HG03060 (cell line): Measurements from ENCODE around the gene ARHGAP1.

Experiments used
- ATAC-seq: cut with Tn5 transposase; IDR thresholded peaks from one replicate; pipeline ENCODE4 v1.9.1; 2021; ENCODE audit warnings: low read depth, moderate number of reproducible peaks; ENCODE audit not compliant: unreplicated experiment

Gene ARHGAP1

DNA sequence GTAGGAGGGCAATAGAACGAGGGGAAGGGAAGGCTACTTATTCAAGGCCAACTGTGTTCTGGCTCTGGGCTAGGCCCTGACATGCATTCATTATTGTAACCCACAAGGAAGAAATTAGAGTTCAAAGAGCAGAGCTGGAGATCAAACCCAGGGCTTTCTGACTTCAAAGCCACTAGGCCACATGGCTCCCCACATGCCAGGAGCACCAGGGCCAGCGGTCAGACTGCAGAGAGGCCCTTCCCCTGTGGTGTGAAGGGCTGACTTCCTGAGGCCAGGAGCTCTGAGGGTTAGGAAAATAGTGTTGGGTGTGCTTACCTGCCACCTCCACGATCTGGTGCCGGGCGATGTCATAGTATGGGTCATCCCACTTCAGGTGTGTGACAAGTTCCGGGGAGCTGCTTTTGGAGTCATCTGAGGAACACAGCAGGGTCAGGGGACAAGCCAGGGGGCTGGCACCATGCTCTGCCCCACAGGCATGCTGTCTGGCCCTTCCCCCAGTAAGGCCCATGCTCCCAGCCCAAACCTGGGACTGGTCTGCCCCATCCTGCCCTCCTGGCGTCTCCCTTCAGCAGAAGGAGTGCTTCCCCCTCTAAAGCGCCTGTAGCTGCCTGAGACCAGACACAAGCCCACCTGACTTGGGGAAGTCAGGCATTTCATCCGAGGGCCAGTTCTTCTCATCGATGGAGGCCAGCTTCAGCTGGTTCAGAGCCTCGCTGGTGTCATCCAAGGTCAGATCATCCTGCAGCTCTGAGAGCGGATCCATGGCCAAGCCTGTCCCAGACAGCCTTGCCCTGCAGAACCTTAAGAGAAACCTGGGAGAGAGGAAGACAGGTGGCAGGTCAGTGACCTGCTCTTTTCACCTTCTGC is 4.8 kb downstream of the ARHGAP1 start:
- no peak for ATAC-seq

DNA sequence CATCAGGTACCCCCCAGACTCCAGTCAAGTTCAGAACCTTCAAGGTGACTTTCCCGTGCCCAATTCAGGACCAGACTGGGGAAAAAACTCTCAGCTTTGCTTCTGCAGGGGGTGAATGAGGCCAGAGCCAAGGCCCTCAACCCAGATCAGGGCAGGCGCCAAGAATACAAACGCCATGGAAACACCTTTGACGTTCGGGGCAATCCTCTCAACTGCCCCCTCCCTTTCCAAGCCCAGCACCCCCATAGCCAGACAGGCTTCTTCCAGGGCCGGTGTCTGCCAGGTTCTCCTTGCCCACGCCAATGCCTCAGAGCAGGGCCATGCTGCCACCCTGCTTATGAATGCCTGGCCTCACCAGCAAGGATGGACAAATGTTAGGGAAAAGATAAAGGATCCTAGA is 5.8 kb downstream of the ARHGAP1 start:
- ATAC-seq = no peak

DNA sequence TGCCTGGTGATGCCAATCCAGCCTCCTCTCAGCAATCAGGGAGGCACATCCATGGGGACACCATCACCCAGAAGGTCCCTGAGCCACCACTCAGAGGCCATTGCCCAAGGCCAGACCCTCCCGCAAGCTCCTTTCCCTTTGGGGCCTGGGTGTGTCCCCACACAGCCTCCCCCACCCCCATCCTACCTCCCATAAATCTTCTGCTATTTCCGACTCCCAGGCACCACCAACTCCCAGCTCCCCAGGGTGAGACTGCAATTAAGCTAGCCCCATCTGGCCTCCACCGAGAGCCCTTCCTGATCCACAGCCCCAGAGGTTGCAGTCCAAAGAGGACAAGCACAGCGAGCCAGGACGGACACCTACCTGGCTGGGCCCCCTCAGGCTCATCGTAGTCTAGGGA is 6.3 kb downstream of the ARHGAP1 start:
- ATAC-seq = no peak

DNA sequence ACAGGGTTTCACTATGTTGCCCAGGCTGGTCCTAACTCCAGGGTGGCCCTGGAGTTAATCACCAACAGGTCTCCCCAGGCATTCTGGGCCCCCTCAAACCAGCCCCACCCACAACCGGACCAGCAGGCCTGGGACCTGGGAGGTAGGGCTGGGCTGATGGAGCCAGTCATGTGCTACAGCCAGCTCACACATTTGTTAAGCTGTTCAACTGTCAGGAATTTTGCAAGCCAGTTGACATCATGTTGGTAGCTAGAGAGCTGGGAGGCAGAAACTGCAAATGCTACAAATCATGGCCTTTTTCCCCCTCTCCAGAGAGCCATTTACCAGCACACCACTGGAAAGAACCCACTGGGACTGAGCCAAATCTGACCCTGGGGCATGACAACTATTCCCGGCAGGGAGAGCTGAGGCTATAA is 6.8 kb downstream of the ARHGAP1 start:
- no peak for ATAC-seq

DNA sequence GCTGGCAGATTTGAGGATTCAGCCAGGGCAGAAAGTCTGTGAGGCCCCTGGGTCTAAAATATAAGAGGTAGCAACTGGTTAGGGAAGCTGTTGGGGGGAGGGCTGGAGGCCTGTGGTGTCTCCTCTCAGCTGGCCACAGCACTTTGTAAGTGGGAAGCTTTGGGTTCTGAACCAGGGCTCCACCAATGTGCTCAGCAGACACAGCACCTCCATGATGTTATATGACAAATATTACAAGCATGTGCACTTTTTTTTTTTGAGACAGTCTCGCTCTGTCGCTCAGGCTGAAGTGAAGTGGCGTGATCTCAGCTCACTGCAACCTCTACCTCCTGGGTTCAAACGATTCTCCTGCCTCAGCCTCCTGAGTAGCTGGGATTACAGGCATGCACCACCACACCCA is 8.0 kb downstream of the ARHGAP1 start:
- no peak for ATAC-seq

DNA sequence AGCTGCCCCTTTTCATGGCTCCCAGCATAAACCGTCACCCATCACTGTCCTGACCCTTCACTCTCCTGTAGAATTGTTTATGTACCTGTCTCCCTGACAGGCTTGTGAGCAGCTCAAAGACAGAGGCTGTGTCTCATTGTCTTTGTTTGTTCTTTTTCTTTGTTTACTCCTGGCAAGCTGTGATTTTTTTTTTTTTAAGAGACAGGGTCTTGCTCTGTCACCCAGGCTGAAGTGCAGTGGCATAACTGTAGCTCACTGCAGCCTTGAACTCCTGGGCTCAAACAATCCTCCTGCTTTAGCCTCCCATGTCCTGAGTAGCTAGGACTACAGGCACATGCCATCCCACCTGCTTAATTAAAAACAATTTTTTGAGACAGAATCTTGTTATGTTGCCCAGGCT is 9.7 kb downstream of the ARHGAP1 start:
- ATAC-seq = no peak

DNA sequence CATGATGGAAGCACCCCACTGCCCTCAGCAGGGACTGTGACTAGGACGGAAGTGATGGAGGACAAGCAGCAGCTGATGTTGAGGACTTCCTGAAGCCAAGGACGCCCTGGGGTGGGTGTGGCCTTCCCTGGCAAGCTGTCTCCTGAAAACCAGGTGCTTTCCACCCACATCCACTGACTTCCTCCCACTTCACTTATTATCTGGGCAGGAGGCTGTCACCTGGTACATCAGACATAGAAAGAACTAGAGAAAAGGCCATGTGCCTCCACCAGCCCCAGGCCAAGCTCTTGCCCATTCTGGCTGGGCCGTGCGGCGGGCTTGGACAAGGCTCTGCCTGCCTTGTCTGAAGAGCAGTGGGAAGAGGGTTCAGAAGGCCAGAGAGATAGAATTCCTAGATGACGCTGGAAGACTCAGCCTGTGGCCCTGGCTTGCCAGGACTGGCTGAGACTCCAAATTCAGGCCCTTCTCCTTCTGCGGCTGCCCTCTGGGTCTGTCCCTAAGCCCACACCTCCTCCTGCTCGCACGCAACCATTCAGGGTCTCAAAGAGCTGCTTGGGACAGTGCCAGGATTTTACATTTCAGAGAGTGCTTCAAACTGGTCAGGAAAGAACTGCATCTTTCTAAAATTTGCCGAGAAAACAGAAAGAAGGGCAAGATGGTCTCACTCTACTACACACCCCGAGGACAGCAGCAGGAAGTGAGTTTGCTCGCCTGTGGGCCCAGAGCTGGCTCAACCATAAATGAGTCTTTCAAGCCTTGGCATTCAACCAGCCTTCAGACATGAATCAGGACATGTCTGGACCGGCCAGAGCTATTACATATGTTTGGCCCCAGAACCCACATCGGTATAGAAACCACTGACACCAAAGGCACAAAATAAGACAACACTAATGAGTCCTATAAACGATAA is 13.3 kb downstream of the ARHGAP1 start:
- ATAC-seq = no peak

DNA sequence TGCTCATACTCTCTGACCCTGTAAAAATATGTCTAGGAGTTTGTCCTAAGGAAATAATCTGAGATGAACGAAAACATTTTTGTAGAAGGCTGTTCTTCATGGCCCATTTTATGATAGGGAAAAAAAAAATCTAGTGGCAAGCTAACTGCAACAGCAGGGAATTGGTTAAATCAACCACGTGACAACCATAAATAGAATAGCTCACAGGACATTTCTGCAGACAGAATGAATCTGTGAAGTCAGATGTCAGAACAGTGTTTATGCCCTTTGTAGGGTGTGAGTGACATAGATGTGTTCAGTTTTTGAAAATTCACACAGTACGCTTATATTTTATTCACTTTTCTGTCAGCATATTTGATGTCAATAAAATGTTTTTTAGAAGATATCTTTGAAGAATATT is 16.1 kb downstream of the ARHGAP1 start:
- no peak for ATAC-seq

DNA sequence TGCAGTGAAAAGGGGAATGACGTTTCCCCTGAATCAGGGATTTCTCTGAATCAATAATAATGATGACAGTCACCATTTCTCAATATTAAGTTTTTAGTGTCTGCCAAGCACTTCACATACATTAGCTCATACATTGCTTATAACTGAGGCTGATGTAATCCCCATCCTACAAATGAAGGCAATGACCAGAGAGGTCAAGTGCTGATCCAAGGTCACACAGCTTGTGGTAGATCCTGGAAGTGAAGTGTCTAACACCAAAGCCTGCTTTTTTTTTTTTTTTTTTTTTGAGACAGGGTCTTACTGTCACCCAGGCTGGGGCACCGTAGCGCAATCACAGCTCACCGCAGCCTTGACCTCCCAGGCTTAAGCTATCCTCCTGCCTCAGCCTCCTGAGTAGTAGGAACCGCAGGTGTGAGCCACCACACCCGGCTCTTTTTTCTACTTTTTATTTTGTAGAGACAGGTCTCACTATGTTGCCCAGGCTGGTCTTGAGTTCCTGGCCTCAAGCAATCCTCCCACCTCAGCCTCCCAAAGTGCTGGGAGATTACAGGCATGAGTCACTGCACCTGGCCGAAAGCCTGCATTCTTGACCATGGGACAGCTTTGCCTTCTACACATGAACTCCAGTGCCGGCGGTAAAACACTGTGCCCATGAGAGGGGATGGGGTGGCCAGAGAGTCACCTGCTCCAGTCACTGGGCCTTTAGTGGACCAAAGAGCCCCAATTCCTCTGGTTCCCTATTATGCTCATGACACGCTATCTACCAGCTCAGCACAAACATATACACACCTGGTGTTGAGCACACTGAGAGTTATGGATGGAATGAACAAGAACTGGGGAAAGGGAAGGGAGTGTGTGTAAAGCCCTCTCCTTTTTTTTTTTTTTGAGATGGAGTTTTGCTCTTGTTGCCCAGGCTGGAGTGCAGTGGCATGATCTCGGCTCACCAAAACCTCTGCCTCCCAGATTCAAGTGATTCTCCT is 17.4 kb downstream of the ARHGAP1 start:
- no peak for ATAC-seq

DNA sequence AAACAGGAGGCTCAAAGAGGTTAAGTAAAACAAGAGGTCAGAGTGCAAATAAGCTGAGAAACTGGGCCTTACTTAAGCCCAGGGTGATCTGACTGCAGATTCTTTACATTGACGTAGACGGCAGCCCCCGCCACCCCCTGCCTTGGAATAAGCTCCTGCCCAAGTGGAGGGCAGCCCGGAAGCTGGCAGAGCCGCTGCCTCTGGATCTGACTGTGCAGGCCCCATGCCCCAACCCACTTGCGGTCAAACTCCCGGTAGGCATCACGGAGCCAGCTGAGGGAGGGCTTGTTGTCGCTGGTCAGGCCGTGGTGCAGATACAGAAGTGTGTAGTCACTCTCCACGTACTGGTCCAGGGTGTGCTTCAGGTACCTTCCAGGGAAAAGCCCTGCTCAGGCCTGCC is 18.6 kb downstream of the ARHGAP1 start:
- no peak for ATAC-seq

DNA sequence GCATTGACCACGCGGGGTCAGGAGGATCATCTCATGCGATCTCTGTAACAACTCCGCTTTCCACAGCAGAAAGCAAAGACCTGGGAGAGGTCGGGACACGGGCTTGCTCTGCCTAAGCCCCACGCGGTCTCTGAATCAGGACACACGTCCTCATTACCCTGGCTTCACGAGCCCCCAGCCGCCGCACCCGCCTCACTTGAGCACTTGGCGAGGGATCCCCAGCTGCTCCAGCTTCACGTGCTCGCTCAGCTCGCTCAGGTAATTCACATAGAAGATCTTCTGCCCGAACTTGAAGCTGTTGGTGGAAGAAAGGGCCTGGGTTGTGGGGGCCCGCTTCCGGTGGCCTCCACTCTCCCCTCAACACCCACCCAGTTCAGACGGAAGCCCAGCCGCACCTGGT is 19.6 kb downstream of the ARHGAP1 start:
- no peak for ATAC-seq

DNA sequence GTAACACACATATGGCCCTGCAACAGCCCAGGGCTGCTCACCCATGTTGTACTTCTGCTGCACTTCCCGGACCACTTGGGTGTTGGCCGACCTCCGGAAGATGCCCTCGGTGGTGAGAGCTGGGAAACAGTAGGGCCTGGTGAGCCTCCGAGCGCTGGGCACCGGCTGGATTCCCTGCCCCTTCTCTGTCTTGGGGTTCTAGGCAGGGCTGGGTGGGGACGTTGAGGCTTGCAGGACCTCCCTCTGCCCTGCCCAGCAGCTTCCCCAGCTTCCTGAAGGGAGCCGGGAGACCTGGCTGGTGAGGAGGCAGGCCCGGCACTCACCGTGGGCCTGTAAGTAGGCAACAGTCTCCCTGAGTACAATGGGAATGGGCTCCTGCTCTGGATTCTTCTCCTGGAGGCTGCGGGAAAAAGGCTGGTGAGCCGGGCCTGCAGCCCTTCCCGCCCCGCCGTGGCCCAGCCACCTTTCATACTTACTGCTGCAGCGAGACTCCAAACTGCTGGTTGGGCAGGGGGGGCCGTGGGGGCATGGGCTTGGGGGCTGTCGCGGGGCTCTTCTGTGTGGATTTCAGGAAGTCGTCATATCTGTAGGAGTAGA is 20.2 kb downstream of the ARHGAP1 start:
- no peak for ATAC-seq

DNA sequence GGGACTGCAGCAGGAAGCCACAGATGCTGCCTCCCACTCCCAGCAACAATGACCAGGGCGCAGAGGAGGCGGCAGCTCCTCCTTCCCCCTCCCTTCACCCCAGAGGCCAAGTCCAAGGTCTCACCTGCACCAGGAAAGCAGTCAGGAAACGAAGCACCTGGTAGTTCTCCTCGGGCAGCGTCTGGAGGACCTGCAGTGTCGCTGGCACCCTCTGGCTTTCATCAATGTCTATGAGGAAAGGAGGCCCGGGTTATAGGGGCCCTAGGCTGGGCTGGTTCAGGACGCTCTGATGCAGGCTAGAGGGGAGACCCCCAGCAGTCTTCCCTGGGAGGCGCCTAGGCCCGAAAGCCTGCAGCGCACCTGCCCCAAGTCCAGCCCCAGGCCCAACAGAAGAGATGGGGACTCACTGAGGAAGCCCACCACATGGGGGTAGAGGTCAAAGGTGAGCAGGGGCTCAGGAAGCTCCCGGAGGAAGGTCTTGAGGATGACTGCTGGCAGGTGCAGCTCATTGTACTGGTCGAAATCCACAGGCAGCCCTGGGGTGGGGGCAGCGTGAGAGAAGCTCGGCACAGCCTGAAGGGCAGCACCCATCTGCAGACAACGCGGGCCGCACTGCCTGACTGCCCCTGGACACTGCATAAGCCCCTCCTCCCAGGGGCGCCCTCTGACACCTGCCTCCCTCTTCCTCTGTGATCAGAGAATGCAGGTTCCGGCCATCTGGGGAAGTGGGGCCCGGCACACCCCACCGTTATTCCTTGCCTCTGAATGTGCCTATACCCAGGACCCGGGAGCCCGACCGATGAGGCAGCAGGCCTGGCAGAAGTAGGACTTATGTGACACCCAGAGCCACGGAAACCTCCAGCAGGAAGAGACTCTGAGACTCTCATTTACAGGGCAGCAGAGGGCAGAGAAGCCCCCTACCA is 20.9 kb downstream of the ARHGAP1 start:
- ATAC-seq = no peak

DNA sequence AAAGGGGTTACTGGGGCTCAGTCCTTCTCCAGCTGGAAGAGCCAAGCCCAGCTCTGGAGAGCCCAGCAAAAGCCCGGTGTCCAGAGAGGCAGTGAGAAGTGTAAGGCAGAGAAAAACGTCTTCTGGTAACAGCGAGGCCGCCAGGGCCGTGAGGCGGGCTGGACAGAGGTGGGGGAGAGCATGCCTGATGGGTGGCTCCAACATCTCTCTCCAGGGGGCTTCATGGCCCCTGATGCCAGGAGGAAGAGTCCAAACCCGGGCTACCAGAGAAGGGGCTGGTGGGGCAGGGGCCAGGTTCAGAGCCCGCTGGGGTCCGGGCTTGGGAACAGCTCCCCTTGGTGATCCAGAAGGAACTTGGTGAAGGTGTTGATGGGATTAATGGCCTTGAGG is 21.7 kb downstream of the ARHGAP1 start:
- ATAC-seq = no peak

DNA sequence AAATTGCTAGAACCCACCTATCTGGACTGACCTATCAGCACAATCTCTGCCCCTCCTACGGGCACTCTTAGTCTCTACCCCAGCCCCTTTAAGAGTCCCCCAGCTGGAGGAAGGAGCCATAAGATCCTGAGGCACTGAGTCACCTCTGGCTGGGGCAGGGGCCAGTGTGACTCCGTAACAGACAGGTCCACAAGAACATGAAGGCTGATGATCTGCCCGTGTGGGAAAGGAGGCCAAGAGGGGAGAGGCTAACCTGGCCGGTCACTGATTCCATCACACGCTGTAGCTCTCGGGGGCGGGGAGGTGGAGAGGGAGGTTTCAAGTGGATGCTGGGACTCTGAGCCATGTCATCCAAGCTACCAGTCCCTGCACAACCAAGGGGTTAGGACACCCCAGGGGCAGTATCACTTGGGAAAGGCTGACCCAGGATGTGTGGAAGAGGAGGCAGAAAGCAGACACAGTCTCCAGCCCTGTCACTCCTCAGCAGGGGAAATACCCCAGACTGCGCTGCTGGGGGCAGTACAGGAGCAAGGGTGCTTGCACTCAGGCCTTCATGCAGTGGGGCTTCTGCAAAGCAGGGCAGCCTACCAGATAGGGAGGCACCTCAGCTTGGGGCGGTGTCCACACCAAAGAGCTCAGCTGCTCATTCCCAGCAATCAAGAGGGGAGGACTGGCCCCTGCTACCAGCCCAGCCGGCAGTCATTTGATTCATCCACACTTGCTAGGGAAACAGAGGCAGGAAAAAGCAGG is 22.3 kb downstream of the ARHGAP1 start:
- ATAC-seq = no peak

DNA sequence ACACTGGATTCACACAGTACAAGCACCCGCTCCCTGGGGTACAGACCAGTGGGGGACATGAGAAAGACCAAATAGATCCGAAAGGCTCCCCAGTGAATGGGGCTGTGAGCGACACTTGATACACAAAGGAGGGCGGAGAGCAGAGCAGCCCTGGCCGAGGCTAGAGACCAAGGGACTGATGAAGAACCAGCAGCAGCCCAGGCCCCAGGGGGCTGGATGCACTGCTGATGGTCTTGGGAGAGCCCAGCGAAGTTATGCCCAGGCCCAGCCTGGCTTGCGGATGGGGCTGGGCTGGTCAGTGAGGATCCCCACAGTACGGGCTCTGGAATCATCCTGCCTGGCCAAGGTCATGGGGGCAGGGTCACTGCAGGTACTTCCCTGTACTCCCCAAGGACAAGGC is 23.2 kb downstream of the ARHGAP1 start:
- ATAC-seq = no peak

DNA sequence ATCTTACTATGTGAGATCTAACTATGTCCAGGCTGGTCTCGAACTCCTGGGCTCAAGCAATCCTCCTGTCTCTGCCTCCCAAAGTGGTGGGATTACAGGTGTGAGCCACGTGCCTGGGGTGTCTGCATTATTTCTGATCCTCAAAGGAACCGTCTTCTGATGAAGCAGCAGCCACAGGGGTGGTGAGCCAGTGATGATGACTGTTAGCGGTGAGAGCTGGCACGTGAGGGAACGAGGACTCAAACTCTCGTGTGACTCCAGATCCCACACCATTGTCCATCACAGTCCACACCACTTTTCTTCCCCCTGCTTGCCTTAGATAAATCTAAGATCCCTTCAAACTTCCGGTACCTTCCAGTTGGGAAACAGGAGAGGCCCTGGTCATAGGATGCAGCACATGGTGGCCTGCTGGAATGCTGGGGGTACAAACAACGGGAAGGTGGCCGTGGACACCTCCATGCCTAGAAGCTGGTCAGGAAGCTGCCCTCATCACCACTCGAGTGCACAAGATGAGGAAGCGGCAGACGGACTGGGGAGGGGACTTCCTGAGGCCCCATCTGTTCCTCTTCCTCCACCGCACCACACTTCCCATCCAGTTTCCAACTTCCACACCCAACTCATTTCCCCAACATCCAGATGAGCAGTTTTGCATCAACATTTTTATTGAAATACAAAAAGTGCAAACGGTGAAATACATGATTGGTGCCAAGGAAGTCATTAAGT is 23.8 kb downstream of the ARHGAP1 start:
- no peak for ATAC-seq

DNA sequence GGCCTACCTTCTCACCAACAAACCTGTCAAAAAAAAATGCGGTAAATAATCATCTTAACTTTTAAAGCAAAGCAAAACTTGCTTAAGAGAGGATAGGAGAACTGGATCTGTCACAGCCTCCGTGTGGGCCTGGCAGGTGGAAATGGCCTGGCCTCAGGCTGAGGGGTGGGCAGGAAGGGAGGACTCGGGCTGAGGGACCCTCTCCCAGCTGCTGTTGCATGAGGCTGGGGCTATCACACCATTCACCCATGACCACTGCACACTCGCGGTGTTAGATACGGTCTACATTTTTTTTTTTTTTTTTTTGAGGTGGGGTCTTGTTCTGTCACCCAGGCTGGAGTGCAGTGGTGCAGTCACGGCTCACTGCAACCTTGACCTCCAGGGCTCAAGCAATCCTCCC is 24.5 kb downstream of the ARHGAP1 start:
- ATAC-seq = no peak
